GM13976 (cell line): Measurements from ENCODE around the gene PTCD2.

Experiments
- DNase-seq: peaks from one replicate; pipeline ENCODE4 v3.0.0; 2012; ENCODE audit warnings: low spot score
- in situ Hi-C: fragments of 300-500 bp; cut with MboI; formaldehyde crosslinking; loops from one replicate; pipeline ENCODE4 v1.12.0; 2022; ENCODE audit warnings: low sequenced_read_pairs, mixed read lengths, inconsistent platforms; ENCODE audit not compliant: unreplicated experiment
- TF ChIP-seq, protein P1 (sequence below): IDR thresholded peaks from 2 replicates; pipeline ENCODE4 v1.5.1; 2012; ENCODE audit warnings: borderline replicate concordance, mild to moderate bottlenecking; ENCODE audit not compliant: insufficient read depth; ENCODE audit errors: extremely low read depth, missing control alignments, control extremely low read depth

PTCD2 gene

DNA sequence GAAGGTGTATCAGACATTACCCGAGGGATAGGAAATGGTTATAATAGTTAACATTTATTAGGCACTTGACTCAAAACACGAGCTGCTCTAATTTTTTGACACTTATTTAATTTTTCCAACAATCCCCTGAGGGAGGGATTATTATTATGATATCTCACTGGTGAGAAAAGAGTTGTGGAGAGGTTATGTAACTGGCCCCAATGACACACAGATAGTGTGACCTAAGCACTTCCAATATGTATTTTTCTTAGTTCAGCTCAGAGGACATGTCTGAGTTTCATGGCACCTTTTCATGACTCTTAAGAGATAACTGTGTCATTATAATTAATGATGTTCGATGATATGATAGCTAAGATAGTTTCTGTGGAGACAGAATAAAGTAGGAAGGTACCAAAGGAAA lies 86.9 kb downstream of the PTCD2 start:
- in situ Hi-C loops, result no loop called here
- no peak for DNase-seq
- TF ChIP-seq, protein P1, sequence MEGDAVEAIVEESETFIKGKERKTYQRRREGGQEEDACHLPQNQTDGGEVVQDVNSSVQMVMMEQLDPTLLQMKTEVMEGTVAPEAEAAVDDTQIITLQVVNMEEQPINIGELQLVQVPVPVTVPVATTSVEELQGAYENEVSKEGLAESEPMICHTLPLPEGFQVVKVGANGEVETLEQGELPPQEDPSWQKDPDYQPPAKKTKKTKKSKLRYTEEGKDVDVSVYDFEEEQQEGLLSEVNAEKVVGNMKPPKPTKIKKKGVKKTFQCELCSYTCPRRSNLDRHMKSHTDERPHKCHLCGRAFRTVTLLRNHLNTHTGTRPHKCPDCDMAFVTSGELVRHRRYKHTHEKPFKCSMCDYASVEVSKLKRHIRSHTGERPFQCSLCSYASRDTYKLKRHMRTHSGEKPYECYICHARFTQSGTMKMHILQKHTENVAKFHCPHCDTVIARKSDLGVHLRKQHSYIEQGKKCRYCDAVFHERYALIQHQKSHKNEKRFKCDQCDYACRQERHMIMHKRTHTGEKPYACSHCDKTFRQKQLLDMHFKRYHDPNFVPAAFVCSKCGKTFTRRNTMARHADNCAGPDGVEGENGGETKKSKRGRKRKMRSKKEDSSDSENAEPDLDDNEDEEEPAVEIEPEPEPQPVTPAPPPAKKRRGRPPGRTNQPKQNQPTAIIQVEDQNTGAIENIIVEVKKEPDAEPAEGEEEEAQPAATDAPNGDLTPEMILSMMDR, result no peak

DNA sequence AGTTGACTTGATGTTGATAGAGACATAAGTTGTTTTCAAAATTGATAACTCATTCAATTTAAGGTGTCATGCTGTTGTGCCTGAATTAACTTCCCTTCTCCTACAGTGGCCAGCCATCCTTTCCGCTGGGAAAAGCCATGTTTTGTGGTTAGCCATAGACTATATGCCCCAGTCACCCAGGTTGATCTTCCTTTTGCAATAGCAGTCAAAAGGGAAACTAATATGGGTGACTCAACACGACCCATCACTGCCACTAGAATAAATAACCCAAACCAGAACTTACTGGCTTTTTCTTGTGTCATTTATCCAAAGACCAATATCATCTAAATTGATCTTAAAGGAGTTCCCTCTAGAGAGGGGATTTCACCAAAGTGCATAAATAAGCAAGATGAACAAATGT lies 87.4 kb downstream of the PTCD2 start:
- TF ChIP-seq, protein P1, result no peak
- in situ Hi-C loops, result no loop called here

DNA sequence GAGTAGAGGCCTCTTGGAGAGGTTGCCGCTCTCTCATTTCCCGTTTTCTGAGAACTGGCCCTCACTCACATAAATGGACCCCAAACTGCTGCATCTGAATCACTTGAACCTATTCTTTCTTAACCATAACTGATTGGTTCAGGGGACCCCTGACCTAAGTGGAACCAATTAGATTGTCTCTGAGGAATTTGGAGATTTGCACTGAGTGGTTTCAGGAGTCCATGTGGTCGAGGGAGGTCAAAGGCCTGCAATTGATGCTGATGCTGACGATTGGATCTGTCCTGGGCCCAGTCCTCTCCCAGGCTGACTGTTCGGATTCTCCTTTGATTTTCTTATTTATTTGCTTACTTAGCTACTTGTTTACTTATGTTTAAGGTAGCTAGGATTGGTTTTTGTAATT lies 88.0 kb downstream of the PTCD2 start:
- DNase-seq, result no peak
- TF ChIP-seq, protein P1, result no peak
- in situ Hi-C loops, result no loop called here

More for the DNA sequence above, 87.4 kb downstream of the PTCD2 start:
- no peak for DNase-seq

DNA sequence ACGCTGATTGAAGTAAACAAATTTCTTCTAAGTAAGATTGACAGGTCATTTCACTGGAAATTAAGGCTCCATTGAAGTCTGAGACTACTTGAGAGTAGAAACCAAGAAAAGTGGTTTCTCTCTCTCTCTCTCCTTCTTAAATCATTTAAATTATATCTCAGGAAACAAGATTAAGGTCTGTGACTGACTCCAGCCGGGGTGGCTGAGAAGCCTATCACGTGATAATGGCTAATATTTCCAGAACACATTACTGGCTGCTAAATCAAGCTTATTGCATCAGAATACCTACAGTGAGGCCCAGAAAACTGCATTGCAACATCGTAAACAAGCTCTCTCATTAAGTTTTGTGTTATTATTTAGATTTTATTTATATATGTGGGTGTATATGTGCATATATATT lies 88.4 kb downstream of the PTCD2 start:
- TF ChIP-seq, protein P1, result no peak
- DNase-seq, result no peak
- in situ Hi-C loops, result no loop called here

DNA sequence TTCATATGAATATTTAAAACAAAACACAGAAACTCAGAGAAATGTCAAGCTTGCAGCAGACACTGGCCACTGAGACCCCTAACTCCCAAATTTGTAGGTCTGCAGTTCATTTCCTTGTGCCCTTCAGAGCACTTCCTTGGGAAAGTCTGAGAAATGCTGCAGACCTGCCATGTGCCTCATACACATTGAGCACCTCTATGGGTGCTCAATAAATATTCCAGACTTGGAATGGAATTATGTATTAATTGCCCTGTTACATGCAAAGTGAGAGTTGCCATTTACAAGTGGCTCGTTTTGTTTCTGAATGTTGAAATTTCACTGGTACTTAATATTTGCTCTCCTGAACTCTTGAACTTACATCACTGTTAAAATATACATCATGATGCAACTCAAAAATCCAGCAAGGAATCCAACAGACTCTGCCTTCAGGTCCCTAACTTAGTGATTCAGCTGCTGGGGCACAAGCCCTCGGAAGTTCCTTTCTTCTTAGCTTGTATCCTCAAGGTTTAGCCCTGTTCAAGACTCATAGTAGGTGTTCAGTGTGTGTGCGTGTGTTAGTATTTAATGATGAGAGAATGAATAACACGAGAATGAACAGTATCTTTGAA lies 90.6 kb downstream of the PTCD2 start:
- TF ChIP-seq, protein P1, result no peak
- in situ Hi-C loops, result no loop called here
- no peak for DNase-seq

DNA sequence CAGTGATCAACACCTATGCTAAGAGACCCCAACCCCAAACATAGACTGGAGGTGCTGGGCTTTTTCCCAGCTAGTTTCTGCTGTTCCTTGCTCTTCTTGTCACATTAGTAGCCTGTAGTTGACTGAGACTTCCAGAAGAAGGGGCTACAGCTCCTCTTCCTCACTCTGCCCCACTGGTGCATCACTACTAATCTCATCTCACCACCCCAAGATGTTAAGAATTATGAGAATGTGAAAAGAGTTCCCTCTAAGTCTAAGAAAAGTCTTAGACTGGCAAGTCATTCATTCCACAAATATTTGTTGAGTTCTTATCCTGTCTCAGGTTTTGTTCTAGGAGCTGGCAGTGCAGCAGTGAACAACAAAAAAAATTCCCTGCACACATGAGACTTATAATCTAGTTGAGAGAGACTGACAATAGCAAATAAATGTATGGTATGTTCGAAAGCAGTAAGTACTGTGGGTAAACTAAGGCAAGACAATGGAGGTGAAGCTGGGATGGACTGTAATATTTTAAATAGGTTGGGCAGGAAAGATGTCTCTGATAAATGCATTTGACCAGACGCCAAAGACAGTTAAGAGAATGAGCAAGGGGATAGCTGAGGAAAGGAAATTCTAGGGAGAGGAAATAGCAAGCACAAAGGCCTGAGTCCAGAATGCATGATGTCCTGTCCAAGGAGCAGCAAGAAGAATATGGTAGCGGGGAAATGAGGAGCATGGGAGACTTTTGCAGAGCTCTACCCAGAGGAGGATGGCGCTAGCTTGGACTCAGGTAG lies 92.3 kb downstream of the PTCD2 start:
- TF ChIP-seq, protein P1, result no peak
- no peak for DNase-seq
- in situ Hi-C loops, result no loop called here
